ENCODE results near the gene OLFML1. TPM values are rescaled to one million over a fixed set of nuclear protein-coding genes. Genes with fewer than 3 reads are reported as not detected.

Gene OLFML1
- total and polyA plus RNA-seq, 7 experiments from 2014 or later: 0.18 TPM; not detected in 6

DNA sequence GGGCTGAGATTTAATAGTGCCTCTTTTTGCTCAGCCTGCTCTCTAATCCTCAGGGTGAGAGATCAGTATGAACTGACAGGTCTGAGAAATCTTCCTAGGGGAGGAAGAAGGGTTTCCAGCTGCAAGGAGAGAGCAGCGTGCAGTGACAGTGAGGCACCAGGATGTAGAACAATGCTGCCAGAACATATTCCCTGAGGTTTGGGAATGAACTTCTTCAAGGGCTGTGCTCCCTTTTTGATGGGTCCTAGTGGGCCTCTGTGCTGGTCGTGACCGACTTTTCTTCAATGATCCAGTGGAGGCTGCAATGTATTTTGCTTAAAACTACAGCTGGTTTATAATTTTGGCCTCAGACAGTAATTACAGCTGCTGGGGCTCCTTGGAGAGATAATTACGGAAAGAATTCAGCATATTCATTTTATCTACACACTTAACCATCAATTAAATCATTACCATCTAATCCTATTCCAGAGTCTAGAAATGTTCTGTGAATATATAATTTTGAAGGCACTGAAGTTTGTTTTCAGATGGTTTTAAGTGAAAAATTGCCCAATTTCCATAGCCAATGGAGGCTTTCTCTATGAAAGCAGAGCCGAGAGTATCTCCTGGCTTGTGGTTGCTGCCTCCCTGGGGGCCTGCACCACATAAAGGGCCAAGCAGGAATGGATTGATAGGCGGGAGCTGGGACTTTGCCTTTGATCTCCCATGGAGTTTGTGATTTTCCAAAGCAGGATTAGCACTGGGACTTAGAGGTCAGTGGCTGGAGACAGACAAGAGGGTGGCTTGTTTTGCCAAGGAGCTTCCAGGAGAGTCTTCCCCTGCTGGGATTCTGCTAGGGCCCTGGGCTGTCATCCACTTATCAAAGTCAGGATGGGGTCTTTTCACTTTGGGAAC lies 41.0 kb upstream of the OLFML1 start:
- Histone ChIP-seq H3K27me3 (ENCODE audit: control insufficient read depth in 2 of 2, insufficient read depth in 2 of 2, low read length in 2 of 2) (no peaks in the 10 kb centered on the region), H3K4me3 (ENCODE audit: low read length) (no peak overlapping the region), H3K4me1 (ENCODE audit: control insufficient read depth in 2 of 2, insufficient read depth in 2 of 2, low read length in 2 of 2) (no peaks in the 10 kb centered on the region), H3K9me3 (ENCODE audit: control insufficient read depth in 2 of 3, low read length in 3 of 3) (no peaks in the 10 kb centered on the region), H3K27ac (ENCODE audit: low read depth, low read length) (no peak overlapping the region), H3K36me3 (ENCODE audit: control insufficient read depth in 2 of 3, insufficient read depth in 3 of 3, low read length in 3 of 3) (no peaks in the 10 kb centered on the region)
- ATAC-seq (no peak), DNase-seq (no peak)
- intact Hi-C loops (cut with micrococcal nuclease): loop anchor here (5.0 to 10.0 kb wide), 4 partner anchors 243 to 630 kb away; no protein-coding TSS in a partner anchor
- ChIA-PET POLR2A (no interaction called here), CTCF (interaction anchor here (0.6 to 2.2 kb wide), 2 partner anchors 16 to 447 kb away, joined by 4 to 7 read pairs; no protein-coding TSS in a partner anchor)
- H3K4me3 Mint-ChIP-seq: no peak overlapping the region
- no peaks in the 10 kb centered on the region for H3K9me3 Mint-ChIP-seq
- no peaks in the 10 kb centered on the region for H3K27me3 Mint-ChIP-seq
- H3K27ac Mint-ChIP-seq: peak overlapping the region in 1 of 9 donors; percentile 17
- H3K36me3 Mint-ChIP-seq: peaks cover 0 to 16% (median 0%) of the 10 kb centered on the region in 5 donors
- peaks cover 0 to 3% (median 0%) of the 10 kb centered on the region in 7 donors for H3K4me1 Mint-ChIP-seq

DNA sequence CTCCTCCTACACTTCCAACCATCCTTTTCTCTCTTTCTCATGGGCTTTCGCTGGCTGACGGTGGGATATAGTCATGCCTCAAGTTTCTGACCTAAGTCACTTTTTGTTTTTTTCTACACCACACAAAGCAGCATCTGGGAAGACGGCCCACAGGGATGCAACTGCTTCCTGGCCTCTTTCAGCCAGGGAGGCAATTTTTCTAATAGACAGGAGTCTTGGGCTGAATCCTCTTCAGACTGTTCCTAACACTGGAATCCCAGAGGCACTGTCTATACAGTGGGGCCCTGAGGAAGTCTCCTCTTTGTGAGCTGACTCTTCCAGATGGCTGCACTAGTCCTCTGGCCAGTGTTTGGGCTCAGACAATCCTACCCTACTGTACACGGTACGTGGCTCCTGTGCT lies 39.7 kb upstream of the OLFML1 start:
- peaks cover 0 to 2% (median 0%) of the 10 kb centered on the region in 7 donors for H3K4me1 Mint-ChIP-seq
- no peak overlapping the region for H3K4me3 Mint-ChIP-seq
- peaks cover 0 to 10% (median 0%) of the 10 kb centered on the region in 5 donors for H3K36me3 Mint-ChIP-seq
- ChIA-PET CTCF (interaction anchor here (0.6 to 2.2 kb wide), 3 partner anchors 10 to 333 kb away, joined by 3 to 7 read pairs (median 4); no protein-coding TSS in a partner anchor), POLR2A (no interaction called here)
- Histone ChIP-seq H3K27me3 (ENCODE audit: control insufficient read depth in 2 of 2, insufficient read depth in 2 of 2, low read length in 2 of 2) (no peaks in the 10 kb centered on the region), H3K4me1 (ENCODE audit: control insufficient read depth in 2 of 2, insufficient read depth in 2 of 2, low read length in 2 of 2) (no peaks in the 10 kb centered on the region), H3K27ac (ENCODE audit: low read depth, low read length) (no peak overlapping the region), H3K9me3 (ENCODE audit: control insufficient read depth in 2 of 3, low read length in 3 of 3) (no peaks in the 10 kb centered on the region), H3K36me3 (ENCODE audit: control insufficient read depth in 2 of 3, insufficient read depth in 3 of 3, low read length in 3 of 3) (no peaks in the 10 kb centered on the region), H3K4me3 (ENCODE audit: low read length) (no peak overlapping the region)
- ATAC-seq (no peak), DNase-seq (no peak)
- intact Hi-C loops (cut with micrococcal nuclease): loop anchor here in 1 of 2 donors (10.0 kb wide), 1 partner anchor 631 kb away; no protein-coding TSS in a partner anchor
- no peak overlapping the region for H3K27ac Mint-ChIP-seq
- no peaks in the 10 kb centered on the region for H3K27me3 Mint-ChIP-seq
- no peaks in the 10 kb centered on the region for H3K9me3 Mint-ChIP-seq

DNA sequence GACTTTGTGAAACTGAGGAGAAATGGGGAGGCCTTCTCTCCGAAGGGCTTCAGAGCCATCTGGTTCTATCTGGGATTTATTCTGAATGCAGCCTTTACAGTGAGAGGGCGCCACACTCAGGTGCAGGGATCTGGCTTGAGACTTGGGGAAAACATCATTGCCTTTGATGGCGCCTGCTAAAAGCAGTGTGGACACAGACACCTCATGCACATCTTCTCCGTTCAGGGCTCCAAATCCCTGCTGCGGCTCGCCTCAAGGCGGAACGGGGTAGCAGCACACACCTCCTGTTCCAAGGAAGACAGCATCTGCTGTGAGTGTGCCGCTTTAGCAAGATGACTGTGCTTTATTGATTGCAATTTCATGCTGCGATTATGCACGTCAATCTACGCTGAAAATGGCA lies 37.1 kb upstream of the OLFML1 start:
- no peaks in the 10 kb centered on the region for H3K27me3 Mint-ChIP-seq
- H3K36me3 Mint-ChIP-seq: peaks cover 0 to 6% (median 0%) of the 10 kb centered on the region in 5 donors
- H3K4me1 Mint-ChIP-seq: peaks cover 0 to 3% (median 0%) of the 10 kb centered on the region in 7 donors
- H3K27ac Mint-ChIP-seq: no peak overlapping the region
- H3K4me3 Mint-ChIP-seq: no peak overlapping the region
- Histone ChIP-seq H3K4me1 (ENCODE audit: control insufficient read depth in 2 of 2, insufficient read depth in 2 of 2, low read length in 2 of 2) (no peaks in the 10 kb centered on the region), H3K27ac (ENCODE audit: low read depth, low read length) (no peak overlapping the region), H3K9me3 (ENCODE audit: control insufficient read depth in 2 of 3, low read length in 3 of 3) (no peaks in the 10 kb centered on the region), H3K36me3 (ENCODE audit: control insufficient read depth in 2 of 3, insufficient read depth in 3 of 3, low read length in 3 of 3) (no peaks in the 10 kb centered on the region), H3K4me3 (ENCODE audit: low read length) (no peak overlapping the region), H3K27me3 (ENCODE audit: control insufficient read depth in 2 of 2, insufficient read depth in 2 of 2, low read length in 2 of 2) (no peaks in the 10 kb centered on the region)
- DNase-seq (no peak), ATAC-seq (no peak)
- intact Hi-C loops (cut with micrococcal nuclease): loop anchor here in 1 of 2 donors (10.0 kb wide), 1 partner anchor 633 kb away; no protein-coding TSS in a partner anchor
- CTCF ChIA-PET: no interaction called here
- H3K9me3 Mint-ChIP-seq: no peaks in the 10 kb centered on the region
- POLR2A ChIA-PET: no interaction called here

DNA sequence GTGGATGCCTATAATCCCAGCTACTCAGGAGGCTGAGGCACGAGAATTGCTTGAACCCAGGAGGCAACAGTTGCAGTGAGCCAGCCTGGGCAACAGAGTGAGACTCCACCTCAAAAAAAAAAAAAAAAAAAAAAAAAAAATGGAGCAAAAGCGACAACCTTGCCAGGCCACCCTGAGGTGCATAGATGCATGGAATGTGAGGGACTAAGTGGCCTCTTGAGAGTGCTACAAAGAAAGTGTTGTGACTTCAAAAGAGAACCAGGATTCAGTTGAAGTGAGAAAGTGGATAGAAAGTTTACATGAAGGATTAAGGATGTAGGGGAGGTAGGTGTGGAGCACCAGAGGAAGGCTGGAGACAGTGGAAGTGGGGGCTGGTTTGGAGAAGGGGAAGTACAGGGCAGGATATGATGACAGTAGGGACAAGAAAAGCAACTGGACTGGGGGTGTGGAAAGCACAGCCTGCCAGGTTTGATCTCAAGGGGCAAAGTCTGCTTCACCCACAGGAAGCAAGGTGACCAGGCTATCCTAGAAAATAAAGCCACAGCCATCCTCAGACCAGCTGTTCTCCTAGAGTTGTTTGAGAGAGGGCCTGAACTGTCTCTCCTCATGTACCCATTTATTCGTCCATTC lies 36.0 kb upstream of the OLFML1 start:
- Mint-ChIP-seq H3K9me3 (no peaks in the 10 kb centered on the region), H3K36me3 (peaks cover 0 to 9% (median 0%) of the 10 kb centered on the region in 5 donors), H3K4me3 (no peak overlapping the region), H3K27me3 (no peaks in the 10 kb centered on the region), H3K27ac (peak overlapping the region in 1 of 9 donors; percentile 41), H3K4me1 (peaks cover 0 to 3% (median 0%) of the 10 kb centered on the region in 7 donors)
- no peak overlapping the region for H3K4me3 ChIP-seq (ENCODE audit: low read length)
- no peaks in the 10 kb centered on the region for H3K36me3 ChIP-seq (ENCODE audit: control insufficient read depth in 2 of 3, insufficient read depth in 3 of 3, low read length in 3 of 3)
- ATAC-seq: no peak
- no peak for DNase-seq
- no peaks in the 10 kb centered on the region for H3K27me3 ChIP-seq (ENCODE audit: control insufficient read depth in 2 of 2, insufficient read depth in 2 of 2, low read length in 2 of 2)
- no peak overlapping the region for H3K27ac ChIP-seq (ENCODE audit: low read depth, low read length)
- POLR2A ChIA-PET: no interaction called here
- intact Hi-C loops (cut with micrococcal nuclease): loop anchor here in 1 of 2 donors (10.0 kb wide), 1 partner anchor 635 kb away; no protein-coding TSS in a partner anchor
- H3K4me1 ChIP-seq (ENCODE audit: control insufficient read depth in 2 of 2, insufficient read depth in 2 of 2, low read length in 2 of 2): no peaks in the 10 kb centered on the region
- CTCF ChIA-PET: no interaction called here
- no peaks in the 10 kb centered on the region for H3K9me3 ChIP-seq (ENCODE audit: control insufficient read depth in 2 of 3, low read length in 3 of 3)

DNA sequence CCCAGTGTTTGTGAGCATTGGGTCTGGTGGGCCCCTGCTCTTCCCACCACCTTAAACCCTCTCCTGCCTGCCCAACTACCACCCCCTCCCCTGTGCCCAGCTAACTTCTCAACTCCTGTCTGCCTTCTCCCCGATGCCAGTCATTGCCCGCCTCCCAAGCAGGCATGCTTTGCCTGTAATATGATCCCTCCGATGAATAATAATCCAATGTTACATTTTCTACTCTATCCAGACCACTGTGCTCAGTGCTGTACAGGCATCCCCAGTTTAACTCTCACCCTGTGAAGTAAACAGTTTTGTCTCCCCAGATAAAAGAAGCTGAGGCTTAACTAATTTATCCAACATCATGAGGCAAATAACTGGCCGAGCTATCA lies 35.5 kb upstream of the OLFML1 start:
- no peak overlapping the region for H3K27ac ChIP-seq (ENCODE audit: low read depth, low read length)
- no peaks in the 10 kb centered on the region for H3K36me3 ChIP-seq (ENCODE audit: control insufficient read depth in 2 of 3, insufficient read depth in 3 of 3, low read length in 3 of 3)
- no peak for ATAC-seq
- H3K27me3 Mint-ChIP-seq: no peaks in the 10 kb centered on the region
- ChIA-PET CTCF (no interaction called here), POLR2A (no interaction called here)
- H3K9me3 Mint-ChIP-seq: no peaks in the 10 kb centered on the region
- intact Hi-C loops (cut with micrococcal nuclease): loop anchor here in 1 of 2 donors (10.0 kb wide), 1 partner anchor 635 kb away; no protein-coding TSS in a partner anchor
- H3K9me3 ChIP-seq (ENCODE audit: control insufficient read depth in 2 of 3, low read length in 3 of 3): no peaks in the 10 kb centered on the region
- peak overlapping the region in 1 of 9 donors; percentile 41 for H3K27ac Mint-ChIP-seq
- H3K4me3 ChIP-seq (ENCODE audit: low read length): no peak overlapping the region
- peaks cover 0 to 9% (median 0%) of the 10 kb centered on the region in 5 donors for H3K36me3 Mint-ChIP-seq
- H3K4me1 Mint-ChIP-seq: peaks cover 0 to 3% (median 0%) of the 10 kb centered on the region in 7 donors
- no peak overlapping the region for H3K4me3 Mint-ChIP-seq
- H3K4me1 ChIP-seq (ENCODE audit: control insufficient read depth in 2 of 2, insufficient read depth in 2 of 2, low read length in 2 of 2): no peaks in the 10 kb centered on the region
- H3K27me3 ChIP-seq (ENCODE audit: control insufficient read depth in 2 of 2, insufficient read depth in 2 of 2, low read length in 2 of 2): no peaks in the 10 kb centered on the region
- no peak for DNase-seq

DNA sequence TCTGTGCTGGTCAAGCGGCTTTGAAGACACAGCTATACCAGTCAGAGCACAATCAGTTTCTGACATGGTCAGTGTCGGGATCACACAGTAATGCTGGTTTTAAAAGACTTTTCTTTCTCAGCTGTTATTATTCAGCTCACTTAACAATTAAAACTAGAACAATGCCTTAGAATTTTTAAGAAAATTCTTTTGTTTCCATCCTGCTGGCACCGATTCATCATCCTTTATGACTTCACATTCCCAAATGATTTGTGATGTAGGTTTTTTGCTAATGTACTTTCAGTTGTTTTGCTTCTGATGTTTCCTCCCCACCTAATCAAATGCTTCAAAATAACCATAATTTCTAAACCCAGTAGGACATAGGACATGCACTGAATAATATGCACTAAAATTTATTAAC lies 34.5 kb upstream of the OLFML1 start:
- no peaks in the 10 kb centered on the region for H3K27me3 ChIP-seq (ENCODE audit: control insufficient read depth in 2 of 2, insufficient read depth in 2 of 2, low read length in 2 of 2)
- ATAC-seq (no peak), DNase-seq (no peak)
- Mint-ChIP-seq H3K4me1 (peaks cover 0 to 3% (median 0%) of the 10 kb centered on the region in 7 donors), H3K9me3 (no peaks in the 10 kb centered on the region), H3K27ac (no peak overlapping the region), H3K27me3 (no peaks in the 10 kb centered on the region), H3K36me3 (peaks cover 0 to 9% (median 0%) of the 10 kb centered on the region in 5 donors), H3K4me3 (no peak overlapping the region)
- POLR2A ChIA-PET: no interaction called here
- H3K4me1 ChIP-seq (ENCODE audit: control insufficient read depth in 2 of 2, insufficient read depth in 2 of 2, low read length in 2 of 2): no peaks in the 10 kb centered on the region
- no peak overlapping the region for H3K27ac ChIP-seq (ENCODE audit: low read depth, low read length)
- H3K36me3 ChIP-seq (ENCODE audit: control insufficient read depth in 2 of 3, insufficient read depth in 3 of 3, low read length in 3 of 3): no peaks in the 10 kb centered on the region
- CTCF ChIA-PET: no interaction called here
- H3K9me3 ChIP-seq (ENCODE audit: control insufficient read depth in 2 of 3, low read length in 3 of 3): no peaks in the 10 kb centered on the region
- no peak overlapping the region for H3K4me3 ChIP-seq (ENCODE audit: low read length)
- intact Hi-C loops (cut with micrococcal nuclease): no loop called here
